Spleen (tissue), 11 donors: ENCODE results near the gene ADGRG1. TPM values are rescaled to one million over a fixed set of nuclear protein-coding genes. Genes with fewer than 3 reads are reported as not detected.

Source experiments
- DNase-seq: peaks from one replicate; pipeline ENCODE4 v3.0.0-alpha.2; 2020
- H3K27ac ChIP-seq, 8 donors: fragments of 200-600 bp; sonication (generic) in 7 of 8; 1 replicate in 4 of 8; 2 replicates in 4 of 8; pipeline versions ENCODE4 v1.5.0 to v1.8.0; 2016 to 2021; ENCODE audit warnings: inconsistent platforms in 4 of 8, mild to moderate bottlenecking in 4 of 8, moderate library complexity in 1 of 8
- H3K27me3 ChIP-seq, 7 donors: fragments of 200-600 bp; sonication (generic) in 6 of 7; replicated peaks in 1 of 7; 1 replicate in 4 of 7; 2 replicates in 3 of 7; pipeline versions ENCODE4 v1.5.0 to v1.8.0; 2016 to 2021; ENCODE audit warnings: inconsistent platforms in 3 of 7, mild to moderate bottlenecking in 1 of 7
- H3K36me3 ChIP-seq, 6 donors: fragments of 200-600 bp; sonication (generic) in 5 of 6; 1 replicate in 4 of 6; 2 replicates in 2 of 6; pipeline versions ENCODE4 v1.5.0 to v1.8.0; 2016 to 2021; ENCODE audit warnings: inconsistent platforms in 2 of 6
- H3K4me1 ChIP-seq, 6 donors: fragments of 200-600 bp; sonication (generic) in 5 of 6; 1 replicate in 3 of 6; 2 replicates in 3 of 6; pipeline versions ENCODE4 v1.5.0 to v1.8.0; 2016 to 2021; ENCODE audit warnings: inconsistent platforms in 3 of 6
- H3K4me3 ChIP-seq, 8 donors: fragments of 200-600 bp; sonication (generic) in 7 of 8; 1 replicate in 4 of 8; 2 replicates in 4 of 8; pipeline versions ENCODE4 v1.5.0 to v1.8.0; 2016 to 2021; ENCODE audit warnings: inconsistent platforms in 4 of 8, mild to moderate bottlenecking in 4 of 8, moderate library complexity in 2 of 8
- H3K9me3 ChIP-seq, 8 donors: fragments of 200-600 bp; sonication (generic) in 7 of 8; 1 replicate in 4 of 8; 2 replicates in 4 of 8; pipeline versions ENCODE4 v1.5.0 to v1.8.0; 2016 to 2021; ENCODE audit warnings: inconsistent platforms in 4 of 8
- POLR2A ChIP-seq, 3 donors: fragments of 450-650 bp; IDR thresholded peaks; one replicate each; pipeline ENCODE4 v1.5.1; 2017; ENCODE audit warnings: antibody characterized with exemption in 3 of 3, mild to moderate bottlenecking in 1 of 3
- POLR2AphosphoS5 ChIP-seq, 3 donors: sonication (generic); formaldehyde crosslinking; IDR thresholded peaks; one replicate each; pipeline ENCODE4 v1.5.1; 2017; ENCODE audit warnings: antibody characterized with exemption in 3 of 3
- WGBS, 5 donors: extraction: QIAGEN DNeasy Blood & Tissue Kit in 3 of 5; methylation state at CpG; one replicate each; pipeline versions ENCODE4 v1.1.5 to v1.1.7; 2013 to 2018; 5-methylcytosine and 5-hydroxymethylcytosine counted together
- intact Hi-C: fragments of 100-400 bp; cut with DNase I; formaldehyde crosslinking; loops from one replicate; pipeline ENCODE4 v1.15.0; 2023; ENCODE audit warnings: low total_unique reads
- polyA plus RNA-seq, 3 donors: library from polyadenylated mRNA; stranded (reverse); fragments of 200-250 nt; gene quantifications; one replicate each; pipeline ENCODE4 v1.2.1, GENCODE V29; 2013
- total RNA-seq, 7 donors: library from RNA; depleted of rRNA in 3 of 7; stranded (reverse); fragments of >200 nt in 3 of 7; fragmentation: NEBNext Ultra II Directional in 4 of 7; extraction: Animal tissue kit (Norgen Biotek cat#: 25700) in 4 of 7; gene quantifications; one replicate each; pipeline versions ENCODE4 v1.1.0 to v1.2.1, GENCODE V29; 2016 to 2021
- TF ChIP-seq, protein P1 (sequence below), 11 experiments: fragments of 200-600 bp in 7 of 11; fragments of 450-650 bp in 4 of 11; sonication (generic) in 4 of 11; IDR thresholded peaks in 8 of 11; conservative IDR thresholded peaks in 3 of 11; 1 replicate in 7 of 11; 2 replicates in 4 of 11; pipeline versions ENCODE4 v1.4.0 to v1.8.0; 2016 to 2021; ENCODE audit warnings: antibody characterized with exemption in 11 of 11, inconsistent platforms in 4 of 11, mild to moderate bottlenecking in 1 of 11
- donor health status: healthy with polysubstance abuse.
- donor health status: DM: no; HTN: no; CAD: no; lungs with moderate emphysema.
- donor health status: DM: no; HTN: no; CAD: no.
- donor health status: Bipolar disorder and iron deficiency.
- donor health status: healthy.
- donor health status: DM: no; HTN: no; CAD: no.
- donor health status: DM: yes; HTN: yes; CAD: no.

Gene ADGRG1
- total and polyA plus RNA-seq, 10 donors = 1.0 to 23.7 (median 8.2) TPM

DNA sequence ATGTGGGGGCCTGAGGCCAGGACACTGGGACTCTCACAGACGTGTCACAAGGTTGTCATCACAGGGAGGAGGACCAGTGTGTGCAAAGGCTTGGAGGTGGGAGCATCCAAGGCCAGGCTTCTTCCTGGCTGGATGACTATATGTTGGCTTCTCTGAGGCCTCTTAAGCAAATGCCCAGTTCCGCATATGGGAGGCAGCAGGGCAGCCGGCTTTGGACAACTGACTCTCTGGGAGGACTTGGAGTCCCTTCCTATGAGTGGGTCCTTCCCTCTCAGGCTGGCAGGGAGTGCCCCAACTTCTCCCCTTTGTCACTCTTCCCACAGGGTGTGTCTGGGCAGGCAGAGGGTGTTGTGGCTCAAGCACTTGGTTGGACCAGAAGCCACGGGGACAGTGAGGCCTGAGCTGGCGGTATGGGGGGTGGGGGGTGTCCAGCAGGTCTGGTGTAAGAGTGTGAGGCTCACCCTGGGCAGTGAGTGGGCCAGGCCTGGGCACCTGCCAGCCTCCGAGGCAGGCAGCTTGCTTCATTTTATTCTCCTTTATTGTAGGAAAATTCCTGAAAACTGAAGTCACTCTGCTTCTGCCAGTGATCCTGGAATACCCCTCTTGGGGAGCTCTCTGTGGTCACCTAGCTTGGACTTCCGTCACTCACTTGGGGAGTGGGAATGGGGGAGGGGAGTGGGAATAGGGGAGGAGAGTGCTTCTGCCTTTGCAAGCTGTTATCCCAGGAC is 14.9 kb downstream of the ADGRG1 start:
- Histone ChIP-seq H3K36me3 (no peaks in the 10 kb centered on the region), H3K27ac (no peak overlapping the region), H3K4me3 (no peak overlapping the region), H3K4me1 (peaks cover 9 to 41% (median 23%) of the 10 kb centered on the region in 6 donors), H3K9me3 (no peaks in the 10 kb centered on the region), H3K27me3 (peaks cover 0 to 27% (median 0%) of the 10 kb centered on the region in 7 donors)
- TF ChIP-seq POLR2AphosphoS5 (IDR thresholded peaks at IDR 0.05) (no peak), POLR2A (IDR thresholded peaks at IDR 0.05) (no peak)
- TF ChIP-seq, protein P1, sequence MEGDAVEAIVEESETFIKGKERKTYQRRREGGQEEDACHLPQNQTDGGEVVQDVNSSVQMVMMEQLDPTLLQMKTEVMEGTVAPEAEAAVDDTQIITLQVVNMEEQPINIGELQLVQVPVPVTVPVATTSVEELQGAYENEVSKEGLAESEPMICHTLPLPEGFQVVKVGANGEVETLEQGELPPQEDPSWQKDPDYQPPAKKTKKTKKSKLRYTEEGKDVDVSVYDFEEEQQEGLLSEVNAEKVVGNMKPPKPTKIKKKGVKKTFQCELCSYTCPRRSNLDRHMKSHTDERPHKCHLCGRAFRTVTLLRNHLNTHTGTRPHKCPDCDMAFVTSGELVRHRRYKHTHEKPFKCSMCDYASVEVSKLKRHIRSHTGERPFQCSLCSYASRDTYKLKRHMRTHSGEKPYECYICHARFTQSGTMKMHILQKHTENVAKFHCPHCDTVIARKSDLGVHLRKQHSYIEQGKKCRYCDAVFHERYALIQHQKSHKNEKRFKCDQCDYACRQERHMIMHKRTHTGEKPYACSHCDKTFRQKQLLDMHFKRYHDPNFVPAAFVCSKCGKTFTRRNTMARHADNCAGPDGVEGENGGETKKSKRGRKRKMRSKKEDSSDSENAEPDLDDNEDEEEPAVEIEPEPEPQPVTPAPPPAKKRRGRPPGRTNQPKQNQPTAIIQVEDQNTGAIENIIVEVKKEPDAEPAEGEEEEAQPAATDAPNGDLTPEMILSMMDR (IDR thresholded peaks at IDR 0.05 in 8 of 11, conservative IDR thresholded peaks at IDR 0.05 in 3 of 11) = no peak
- WGBS, 5 donors = 40 to 66% (median 42%) methylated on average over 7 of the region's 7 CpGs
- no peak for DNase-seq
- intact Hi-C loops = no loop called here

DNA sequence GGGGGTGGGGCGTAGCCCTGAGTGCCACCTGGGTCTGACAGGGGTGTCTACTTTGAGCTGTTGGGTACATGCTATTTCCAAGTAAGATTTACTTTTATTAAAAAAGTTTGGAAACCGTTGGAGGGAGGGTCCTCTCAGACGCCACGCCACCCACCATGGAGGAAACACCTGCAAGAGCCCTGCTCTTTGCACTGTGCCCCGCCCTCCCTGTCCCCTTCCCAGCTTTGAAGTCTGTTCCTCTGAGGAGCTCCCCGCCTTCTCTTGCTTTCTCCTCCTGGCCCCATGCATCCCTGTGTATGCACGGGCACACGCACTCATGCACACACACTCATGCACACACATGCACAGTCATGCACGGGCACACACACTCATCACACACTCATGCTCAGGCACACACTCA is 15.5 kb downstream of the ADGRG1 start:
- intact Hi-C loops = no loop called here
- 25 to 36% (median 29%) methylated on average over 9 of the region's 9 CpGs for WGBS, 5 donors
- no peak for DNase-seq
- no peak overlapping the region for H3K27ac ChIP-seq
- no peaks in the 10 kb centered on the region for H3K36me3 ChIP-seq
- no peaks in the 10 kb centered on the region for H3K9me3 ChIP-seq
- TF ChIP-seq POLR2A (IDR thresholded peaks at IDR 0.05) (no peak), POLR2AphosphoS5 (IDR thresholded peaks at IDR 0.05) (no peak)
- TF ChIP-seq, protein P1 (IDR thresholded peaks at IDR 0.05 in 8 of 11, conservative IDR thresholded peaks at IDR 0.05 in 3 of 11) = no peak
- H3K4me3 ChIP-seq = no peak overlapping the region
- peaks cover 11 to 47% (median 29%) of the 10 kb centered on the region in 6 donors for H3K4me1 ChIP-seq
- peaks cover 0 to 21% (median 0%) of the 10 kb centered on the region in 7 donors for H3K27me3 ChIP-seq

DNA sequence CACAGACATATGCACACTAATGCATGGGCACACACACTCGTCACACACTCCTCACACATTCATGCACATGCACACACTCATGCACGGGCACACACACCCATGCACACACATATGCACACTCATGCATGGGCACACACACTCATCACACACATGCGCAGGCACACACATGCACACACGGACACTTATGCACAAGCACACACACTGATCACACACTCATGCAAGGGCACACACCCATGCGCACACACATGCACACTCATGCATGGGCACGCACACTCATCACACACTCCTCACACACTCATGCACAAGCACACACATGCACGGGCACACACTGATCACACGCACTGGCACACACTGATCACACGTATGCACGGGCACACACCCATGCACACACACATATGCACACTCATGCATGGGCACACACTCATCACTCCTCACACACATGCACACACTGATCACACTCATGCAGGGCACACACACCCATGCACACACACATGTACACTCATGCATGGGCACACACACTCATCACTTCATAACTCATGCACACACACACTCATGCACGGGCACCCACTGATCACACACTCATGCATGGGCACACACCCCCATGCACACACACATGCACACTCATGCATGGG is 16.1 kb downstream of the ADGRG1 start:
- TF ChIP-seq POLR2AphosphoS5 (IDR thresholded peaks at IDR 0.05) = no peak
- no peak for TF ChIP-seq POLR2A (IDR thresholded peaks at IDR 0.05)
- TF ChIP-seq, protein P1 (IDR thresholded peaks at IDR 0.05 in 8 of 11, conservative IDR thresholded peaks at IDR 0.05 in 3 of 11) = no peak
- no peaks in the 10 kb centered on the region for H3K9me3 ChIP-seq
- H3K27ac ChIP-seq = no peak overlapping the region
- intact Hi-C loops = loop anchor here (5.0 kb wide), 2 partner anchors 52 to 67 kb away; no protein-coding TSS in a partner anchor
- H3K4me3 ChIP-seq = no peak overlapping the region
- H3K27me3 ChIP-seq = peaks cover 0 to 15% (median 0%) of the 10 kb centered on the region in 7 donors
- H3K4me1 ChIP-seq = peaks cover 11 to 53% (median 33%) of the 10 kb centered on the region in 6 donors
- WGBS, 5 donors = 81 to 89% (median 87%) methylated on average over 7 to 11 of the region's 11 CpGs
- H3K36me3 ChIP-seq = no peaks in the 10 kb centered on the region
- no peak for DNase-seq

DNA sequence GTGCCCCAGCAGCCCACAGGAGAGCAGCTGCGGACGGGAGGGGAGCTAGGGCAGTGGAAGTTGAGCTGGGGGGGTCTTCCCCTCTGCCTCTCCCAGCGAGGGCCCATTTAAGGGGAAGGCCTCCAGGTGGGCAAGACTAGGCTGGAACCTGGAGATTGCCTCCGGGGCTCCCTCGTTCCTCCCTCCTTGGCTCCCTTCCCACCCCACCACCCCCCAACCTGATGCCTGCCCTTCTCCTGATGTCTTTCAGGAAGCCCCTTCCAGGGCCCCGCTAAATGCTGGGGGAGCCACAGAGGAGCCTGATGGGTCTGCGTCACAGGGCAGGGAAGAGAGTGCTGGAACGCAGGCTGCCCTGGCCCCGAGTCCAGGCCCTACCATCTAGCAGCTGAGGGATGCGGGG is 16.7 kb downstream of the ADGRG1 start:
- no peaks in the 10 kb centered on the region for H3K9me3 ChIP-seq
- H3K36me3 ChIP-seq = no peaks in the 10 kb centered on the region
- no peak overlapping the region for H3K4me3 ChIP-seq
- intact Hi-C loops = loop anchor here (5.0 kb wide), 2 partner anchors 53 to 68 kb away; no protein-coding TSS in a partner anchor
- peaks cover 0 to 15% (median 0%) of the 10 kb centered on the region in 7 donors for H3K27me3 ChIP-seq
- TF ChIP-seq POLR2AphosphoS5 (IDR thresholded peaks at IDR 0.05) (no peak), POLR2A (IDR thresholded peaks at IDR 0.05) (no peak)
- TF ChIP-seq, protein P1 (IDR thresholded peaks at IDR 0.05 in 8 of 11, conservative IDR thresholded peaks at IDR 0.05 in 3 of 11) = no peak
- DNase-seq = no peak
- WGBS, 5 donors = 25 to 49% (median 42%) methylated on average over 6 to 10 of the region's 10 CpGs
- no peak overlapping the region for H3K27ac ChIP-seq
- H3K4me1 ChIP-seq = peaks cover 11 to 59% (median 33%) of the 10 kb centered on the region in 6 donors
